HepG2 (cell line): Measurements from ENCODE around the gene FBXO9. TPM values are rescaled to one million over a fixed set of nuclear protein-coding genes. Genes with fewer than 3 reads are reported as not detected.
A peak's percentile ranks its signal among the peaks of the same experiment; 100 is the strongest.

ENCODE experiments used
- CC2D1A ChIP-seq: sonication (generic); formaldehyde crosslinking; IDR thresholded peaks from 2 replicates; pipeline ENCODE4 v1.8.1; 2023; ENCODE audit warnings: mild to moderate bottlenecking, missing genetic modification reagents
- HDAC6 ChIP-seq: fragments of 200-600 bp; sonication (generic); IDR thresholded peaks from 2 replicates; pipeline ENCODE4 v1.7.0; 2017; ENCODE audit warnings: mild to moderate bottlenecking, antibody characterized with exemption, low read length, low read depth
- KAT7 ChIP-seq: IDR thresholded peaks from 2 replicates; pipeline ENCODE4 v1.6.1; 2018; ENCODE audit warnings: borderline replicate concordance, missing compliant biosample characterization
- KAT8 ChIP-seq: IDR thresholded peaks from 2 replicates; pipeline ENCODE4 v1.6.1; 2016; ENCODE audit warnings: missing genetic modification reagents, missing compliant biosample characterization
- KLF12 ChIP-seq: sonication (generic); formaldehyde crosslinking; IDR thresholded peaks from 2 replicates; pipeline ENCODE4 v1.4.0; 2020; ENCODE audit warnings: missing genetic modification reagents, borderline replicate concordance
- MAFK ChIP-seq, 2 experiments: IDR thresholded peaks in 1 of 2; conservative IDR thresholded peaks in 1 of 2; 2 replicates each; pipeline ENCODE4 v1.6.1; 2011; ENCODE audit warnings: improper control_type of control experiment in 2 of 2, low read length in 2 of 2
- NFE2L2 ChIP-seq: fragments of 150-350 bp; IDR thresholded peaks from 2 replicates; pipeline ENCODE4 v1.6.1; 2014; ENCODE audit warnings: low read length
- NFRKB ChIP-seq: fragments of 450-650 bp; IDR thresholded peaks from 2 replicates; pipeline ENCODE4 v1.6.1; 2017
- SIN3B ChIP-seq: fragments of 150-350 bp; IDR thresholded peaks from 2 replicates; pipeline ENCODE4 v1.6.1; 2014; ENCODE audit warnings: low read length
- SMAD3 ChIP-seq: sonication (generic); formaldehyde crosslinking; IDR thresholded peaks from 2 replicates; pipeline ENCODE4 v1.4.0; 2020; ENCODE audit warnings: missing genetic modification reagents
- SP2 ChIP-seq: sonication (generic); formaldehyde crosslinking; IDR thresholded peaks from 2 replicates; pipeline ENCODE4 v1.5.1; 2020; ENCODE audit warnings: mild to moderate bottlenecking, missing genetic modification reagents
- TSC22D2 ChIP-seq: sonication (generic); formaldehyde crosslinking; IDR thresholded peaks from 2 replicates; pipeline ENCODE4 v1.5.1; 2020; ENCODE audit warnings: missing genetic modification reagents, mild to moderate bottlenecking, borderline replicate concordance
- ZNF234 ChIP-seq: sonication (generic); formaldehyde crosslinking; conservative IDR thresholded peaks from 2 replicates; pipeline ENCODE4 v1.5.1; 2020; ENCODE audit warnings: mild to moderate bottlenecking, missing genetic modification reagents
- ZNF510 ChIP-seq: sonication (generic); formaldehyde crosslinking; IDR thresholded peaks from 2 replicates; pipeline ENCODE4 v1.4.0; 2020; ENCODE audit warnings: low read depth, mild to moderate bottlenecking, missing genetic modification reagents
- ZNF660 ChIP-seq: sonication (generic); formaldehyde crosslinking; IDR thresholded peaks from 2 replicates; pipeline ENCODE4 v1.5.1; 2020; ENCODE audit warnings: mild to moderate bottlenecking, low read depth, missing genetic modification reagents, borderline replicate concordance
- ZNF816 ChIP-seq: sonication (generic); formaldehyde crosslinking; IDR thresholded peaks from 2 replicates; pipeline ENCODE4 v1.8.0; 2022; ENCODE audit warnings: missing genetic modification reagents, mild to moderate bottlenecking, borderline replicate concordance
- polyA plus RNA-seq, 8 experiments: library from polyadenylated mRNA; depleted of rRNA in 3 of 8; stranded (reverse) in 7 of 8; unstranded in 1 of 8; fragments of >200 nt; fragmentation: Illumina TruSeq in 4 of 8; extraction: Trizol in 4 of 8; gene quantifications; 2 replicates each; pipeline versions ENCODE4 v1.2.1 to v1.2.3, GENCODE V29; 2011 to 2016; ENCODE audit warnings: low read depth in 4 of 8, missing spikeins in 1 of 8, mixed read lengths in 1 of 8; ENCODE audit not compliant: insufficient read depth in 1 of 8
- total RNA-seq, 5 experiments: library from RNA; depleted of rRNA; stranded (reverse); fragments of >200 nt; fragmentation: Illumina TruSeq; extraction: Trizol; gene quantifications; 2 replicates each; pipeline ENCODE4 v1.2.3, GENCODE V29; 2016; ENCODE audit warnings: low read depth in 1 of 5
- TF ChIP-seq, protein P1 (sequence below): sonication (generic); formaldehyde crosslinking; IDR thresholded peaks from 2 replicates; pipeline ENCODE4 v1.5.0; 2020; ENCODE audit warnings: mild to moderate bottlenecking, missing genetic modification reagents
- TF ChIP-seq, protein P2 (sequence below): sonication (generic); formaldehyde crosslinking; IDR thresholded peaks from 2 replicates; pipeline ENCODE4; 2020; ENCODE audit warnings: missing genetic modification reagents, mild to moderate bottlenecking, borderline replicate concordance
- TF ChIP-seq, protein P3 (sequence below): sonication (generic); formaldehyde crosslinking; IDR thresholded peaks from 2 replicates; pipeline ENCODE4 v1.5.1; 2020; ENCODE audit warnings: missing genetic modification reagents, mild to moderate bottlenecking, borderline replicate concordance
- TF ChIP-seq, protein P4 (sequence below): sonication (generic); formaldehyde crosslinking; conservative IDR thresholded peaks from 2 replicates; pipeline ENCODE4 v1.4.0; 2020; ENCODE audit warnings: missing genetic modification reagents

The FBXO9 gene
- total and polyA plus RNA-seq, 2 of the 13 experiments (the other 11 are each of a cell fraction or from before 2014, with no cell fraction given) = 64.3 to 98.4 TPM

DNA sequence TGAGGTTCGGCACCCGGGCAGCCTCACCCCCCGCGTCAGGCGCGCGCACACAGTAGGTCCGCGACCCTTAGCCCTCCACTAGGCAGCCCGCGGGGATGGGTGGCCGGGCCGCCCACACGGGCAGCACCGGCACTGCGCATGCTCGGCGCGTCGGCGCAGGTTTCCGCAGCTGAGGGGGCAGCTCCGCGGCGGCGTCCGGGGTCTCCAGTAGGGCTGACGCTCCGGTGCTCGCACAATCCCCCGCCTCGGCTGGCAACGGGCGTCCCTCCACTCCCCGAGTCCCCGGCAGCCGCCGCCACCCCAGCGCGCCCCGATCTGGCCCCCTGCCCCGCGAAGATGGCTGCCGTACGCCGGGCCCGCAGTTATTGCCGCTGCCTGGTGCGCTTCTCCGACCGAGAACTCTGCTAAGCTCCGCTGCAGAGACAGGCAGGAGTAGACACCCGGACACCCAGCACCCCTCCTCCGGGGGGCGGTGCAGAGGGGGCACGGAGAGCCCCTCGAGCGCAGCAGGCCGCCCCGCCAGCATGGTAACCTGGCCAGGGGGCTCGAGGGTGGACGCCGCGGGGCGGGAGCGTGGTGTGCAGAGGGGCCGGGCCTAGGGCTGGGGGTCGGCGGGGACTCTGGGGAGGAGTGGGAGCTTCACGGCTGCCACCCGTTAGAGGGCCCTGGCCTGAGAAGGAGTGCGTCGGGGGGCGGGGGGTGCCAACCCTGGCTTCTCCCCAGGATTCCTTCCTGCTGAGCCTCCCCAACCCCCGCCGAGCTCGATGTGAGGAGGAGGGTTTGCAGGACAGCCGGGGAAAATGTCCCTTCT is at the start of gene FBXO9 (continued):
- TF ChIP-seq CC2D1A (CRISPR knock-in tag) = no peak
- TF ChIP-seq, protein P1, sequence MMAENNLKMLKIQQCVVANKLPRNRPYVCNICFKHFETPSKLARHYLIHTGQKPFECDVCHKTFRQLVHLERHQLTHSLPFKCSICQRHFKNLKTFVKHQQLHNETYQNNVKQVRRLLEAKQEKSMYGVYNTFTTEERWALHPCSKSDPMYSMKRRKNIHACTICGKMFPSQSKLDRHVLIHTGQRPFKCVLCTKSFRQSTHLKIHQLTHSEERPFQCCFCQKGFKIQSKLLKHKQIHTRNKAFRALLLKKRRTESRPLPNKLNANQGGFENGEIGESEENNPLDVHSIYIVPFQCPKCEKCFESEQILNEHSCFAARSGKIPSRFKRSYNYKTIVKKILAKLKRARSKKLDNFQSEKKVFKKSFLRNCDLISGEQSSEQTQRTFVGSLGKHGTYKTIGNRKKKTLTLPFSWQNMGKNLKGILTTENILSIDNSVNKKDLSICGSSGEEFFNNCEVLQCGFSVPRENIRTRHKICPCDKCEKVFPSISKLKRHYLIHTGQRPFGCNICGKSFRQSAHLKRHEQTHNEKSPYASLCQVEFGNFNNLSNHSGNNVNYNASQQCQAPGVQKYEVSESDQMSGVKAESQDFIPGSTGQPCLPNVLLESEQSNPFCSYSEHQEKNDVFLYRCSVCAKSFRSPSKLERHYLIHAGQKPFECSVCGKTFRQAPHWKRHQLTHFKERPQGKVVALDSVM (CRISPR knock-in tag) = peak; percentile 23; the same call in 1 of the 2 replicates
- no peak for TF ChIP-seq ZNF510 (CRISPR knock-in tag)
- TF ChIP-seq SMAD3 (CRISPR knock-in tag) = peak; percentile 15; the same call in 1 of the 2 replicates
- peak; percentile 18; the same call in 1 of the 2 replicates for TF ChIP-seq KAT7
- TF ChIP-seq ZNF234 (CRISPR knock-in tag) = 0 out of 2 replicates have a peak, but pooled peaks have one; percentile 67
- no peak for TF ChIP-seq ZNF660 (CRISPR knock-in tag)
- no peak for TF ChIP-seq MAFK (conservative IDR thresholded peaks at IDR 0.05 in 1 of 2, IDR thresholded peaks at IDR 0.05 in 1 of 2; ENCODE audit: low read length in 2 of 2)
- TF ChIP-seq SP2 (CRISPR knock-in tag) = peak; percentile 37; the same call in 1 of the 2 replicates
- TF ChIP-seq HDAC6 = no peak
- TF ChIP-seq ZNF816 (CRISPR knock-in tag) = no peak
- TF ChIP-seq, protein P2, sequence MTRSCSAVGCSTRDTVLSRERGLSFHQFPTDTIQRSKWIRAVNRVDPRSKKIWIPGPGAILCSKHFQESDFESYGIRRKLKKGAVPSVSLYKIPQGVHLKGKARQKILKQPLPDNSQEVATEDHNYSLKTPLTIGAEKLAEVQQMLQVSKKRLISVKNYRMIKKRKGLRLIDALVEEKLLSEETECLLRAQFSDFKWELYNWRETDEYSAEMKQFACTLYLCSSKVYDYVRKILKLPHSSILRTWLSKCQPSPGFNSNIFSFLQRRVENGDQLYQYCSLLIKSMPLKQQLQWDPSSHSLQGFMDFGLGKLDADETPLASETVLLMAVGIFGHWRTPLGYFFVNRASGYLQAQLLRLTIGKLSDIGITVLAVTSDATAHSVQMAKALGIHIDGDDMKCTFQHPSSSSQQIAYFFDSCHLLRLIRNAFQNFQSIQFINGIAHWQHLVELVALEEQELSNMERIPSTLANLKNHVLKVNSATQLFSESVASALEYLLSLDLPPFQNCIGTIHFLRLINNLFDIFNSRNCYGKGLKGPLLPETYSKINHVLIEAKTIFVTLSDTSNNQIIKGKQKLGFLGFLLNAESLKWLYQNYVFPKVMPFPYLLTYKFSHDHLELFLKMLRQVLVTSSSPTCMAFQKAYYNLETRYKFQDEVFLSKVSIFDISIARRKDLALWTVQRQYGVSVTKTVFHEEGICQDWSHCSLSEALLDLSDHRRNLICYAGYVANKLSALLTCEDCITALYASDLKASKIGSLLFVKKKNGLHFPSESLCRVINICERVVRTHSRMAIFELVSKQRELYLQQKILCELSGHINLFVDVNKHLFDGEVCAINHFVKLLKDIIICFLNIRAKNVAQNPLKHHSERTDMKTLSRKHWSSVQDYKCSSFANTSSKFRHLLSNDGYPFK (CRISPR knock-in tag) = peak; percentile 57; the same call in 1 of the 2 replicates
- no peak for TF ChIP-seq NFRKB
- TF ChIP-seq NFE2L2 = no peak
- TF ChIP-seq KLF12 (CRISPR knock-in tag) = 0 out of 2 replicates have a peak, but pooled peaks have one; percentile 2
- TF ChIP-seq, protein P3, sequence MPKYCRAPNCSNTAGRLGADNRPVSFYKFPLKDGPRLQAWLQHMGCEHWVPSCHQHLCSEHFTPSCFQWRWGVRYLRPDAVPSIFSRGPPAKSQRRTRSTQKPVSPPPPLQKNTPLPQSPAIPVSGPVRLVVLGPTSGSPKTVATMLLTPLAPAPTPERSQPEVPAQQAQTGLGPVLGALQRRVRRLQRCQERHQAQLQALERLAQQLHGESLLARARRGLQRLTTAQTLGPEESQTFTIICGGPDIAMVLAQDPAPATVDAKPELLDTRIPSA (CRISPR knock-in tag) = 0 out of 2 replicates have a peak, but pooled peaks have one; percentile 84
- TF ChIP-seq TSC22D2 (CRISPR knock-in tag) = no peak
- TF ChIP-seq, protein P4, sequence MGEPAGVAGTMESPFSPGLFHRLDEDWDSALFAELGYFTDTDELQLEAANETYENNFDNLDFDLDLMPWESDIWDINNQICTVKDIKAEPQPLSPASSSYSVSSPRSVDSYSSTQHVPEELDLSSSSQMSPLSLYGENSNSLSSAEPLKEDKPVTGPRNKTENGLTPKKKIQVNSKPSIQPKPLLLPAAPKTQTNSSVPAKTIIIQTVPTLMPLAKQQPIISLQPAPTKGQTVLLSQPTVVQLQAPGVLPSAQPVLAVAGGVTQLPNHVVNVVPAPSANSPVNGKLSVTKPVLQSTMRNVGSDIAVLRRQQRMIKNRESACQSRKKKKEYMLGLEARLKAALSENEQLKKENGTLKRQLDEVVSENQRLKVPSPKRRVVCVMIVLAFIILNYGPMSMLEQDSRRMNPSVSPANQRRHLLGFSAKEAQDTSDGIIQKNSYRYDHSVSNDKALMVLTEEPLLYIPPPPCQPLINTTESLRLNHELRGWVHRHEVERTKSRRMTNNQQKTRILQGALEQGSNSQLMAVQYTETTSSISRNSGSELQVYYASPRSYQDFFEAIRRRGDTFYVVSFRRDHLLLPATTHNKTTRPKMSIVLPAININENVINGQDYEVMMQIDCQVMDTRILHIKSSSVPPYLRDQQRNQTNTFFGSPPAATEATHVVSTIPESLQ = no peak
- no peak for TF ChIP-seq SIN3B
- no peak; the same call in 1 of the 2 replicates for TF ChIP-seq KAT8 (CRISPR knock-in tag)
